Caco-2 (cell line): ENCODE data around the gene CTTNBP2NL. TPM values are rescaled to one million over a fixed set of nuclear protein-coding genes. Genes with fewer than 3 reads are reported as not detected.

Source experiments
- BruUV-seq: library from RNA; stranded (reverse); fragments of 400-500 nt; replicated peaks from 2 replicates; lab custom pipeline; 2021; lab: Mats Ljungman, UMichigan
- CTCF ChIA-PET: fragments of 300-600 bp; sonication (Branson Sonifier 250); formaldehyde crosslinking; loops from one replicate; lab custom pipeline; 2022; ENCODE audit warnings: antibody characterized with exemption; lab: Charles Lee
- POLR2A ChIA-PET: fragments of 300-600 bp; sonication (Branson Sonifier 250); formaldehyde crosslinking; loops from one replicate; lab custom pipeline; 2022; ENCODE audit warnings: antibody characterized with exemption; lab: Charles Lee
- DNase-seq, 2 experiments: peaks; one replicate each; pipeline versions ENCODE4 v3.0.0 to v3.0.0-alpha.2; 2020 to 2022
- H3K27me3 ChIP-seq: replicated peaks from 2 replicates; pipeline ENCODE4 v1.6.0; 2011; ENCODE audit warnings: low read length; ENCODE audit not compliant: control insufficient read depth, insufficient read depth
- H3K36me3 ChIP-seq: 2 replicates; pipeline ENCODE4 v1.5.1; 2011; ENCODE audit warnings: low read length; ENCODE audit not compliant: control insufficient read depth, insufficient read depth
- H3K4me1 ChIP-seq: fragments of 250-450 bp; sonication (Bioruptor Pico); 2 replicates; pipeline ENCODE4 v1.5.1; 2020; ENCODE audit warnings: mild to moderate bottlenecking
- H3K4me3 ChIP-seq: 2 replicates; pipeline ENCODE4 v1.5.1; 2011; ENCODE audit warnings: low read depth, mild to moderate bottlenecking, control low read depth, low read length
- H3K9me3 ChIP-seq: fragments of 250-450 bp; sonication (Bioruptor Pico); 2 replicates; pipeline ENCODE4 v1.5.1; 2020; ENCODE audit warnings: mild to moderate bottlenecking, moderate library complexity
- H3K27ac Mint-ChIP-seq: one replicate; pipeline ENCODE4 v1.8.0; 2022; ENCODE audit warnings: mixed read lengths; ENCODE audit not compliant: unreplicated experiment
- H3K27me3 Mint-ChIP-seq: one replicate; pipeline ENCODE4 v1.8.0; 2022; ENCODE audit warnings: mixed read lengths; ENCODE audit not compliant: insufficient read depth, unreplicated experiment
- H3K36me3 Mint-ChIP-seq: one replicate; pipeline ENCODE4 v1.8.0; 2022; ENCODE audit warnings: mild to moderate bottlenecking, mixed read lengths; ENCODE audit not compliant: insufficient read depth, unreplicated experiment
- H3K4me1 Mint-ChIP-seq: one replicate; pipeline ENCODE4 v1.8.0; 2022; ENCODE audit warnings: low read depth, mixed read lengths; ENCODE audit not compliant: unreplicated experiment
- H3K4me3 Mint-ChIP-seq: one replicate; pipeline ENCODE4 v1.8.0; 2022; ENCODE audit warnings: mild to moderate bottlenecking, moderate library complexity, mixed read lengths; ENCODE audit not compliant: unreplicated experiment
- H3K9me3 Mint-ChIP-seq: one replicate; pipeline ENCODE4 v1.8.0; 2022; ENCODE audit warnings: mixed read lengths; ENCODE audit not compliant: unreplicated experiment
- intact Hi-C: fragments of 100-400 bp; cut with micrococcal nuclease; formaldehyde crosslinking; loops from one replicate; pipeline ENCODE4 v1.10.0; 2022; ENCODE audit not compliant: unreplicated experiment
- total RNA-seq: library from RNA; stranded (reverse); gene quantifications from 2 replicates; pipeline ENCODE4 v1.2.3, GENCODE V29; 2022
- TF ChIP-seq, protein P1 (sequence below), 2 experiments: fragments of 200-600 bp in 1 of 2; IDR thresholded peaks; 1 replicate in 1 of 2; 2 replicates in 1 of 2; pipeline versions ENCODE4 v1.5.1 to v1.8.0; 2011 to 2022; ENCODE audit warnings: antibody characterized with exemption in 1 of 2, control low read depth in 1 of 2, inconsistent platforms in 1 of 2, low read depth in 1 of 2, low read length in 1 of 2, mild to moderate bottlenecking in 1 of 2, moderate library complexity in 1 of 2; ENCODE audit not compliant: insufficient read depth in 1 of 2, severe bottlenecking in 1 of 2, unreplicated experiment in 1 of 2

The CTTNBP2NL gene
- total RNA-seq, 1 experiment from 2014 or later = 11.3 TPM

DNA sequence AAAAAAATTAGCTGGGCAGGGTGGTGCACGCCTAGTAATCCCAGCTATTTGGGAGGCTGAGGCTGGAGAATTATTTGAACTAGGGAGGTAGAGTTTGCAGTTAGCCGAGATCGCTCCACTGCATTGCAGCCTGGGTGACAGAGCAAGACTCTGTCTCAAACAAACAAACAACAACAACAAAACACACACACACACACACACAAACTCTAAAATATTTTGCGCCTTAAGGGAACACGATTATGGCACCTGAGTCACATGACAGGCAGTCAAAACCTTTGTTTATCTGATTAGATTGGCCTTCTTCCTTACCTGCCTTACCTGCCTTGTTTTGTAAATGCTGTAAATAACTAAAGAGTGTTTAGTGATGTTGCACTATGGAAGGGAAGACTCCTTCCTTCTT is 92.1 kb downstream of the CTTNBP2NL start:
- Mint-ChIP-seq H3K4me1 (no peaks in the 10 kb centered on the region), H3K27me3 (peaks cover under 1% of the 10 kb centered on the region), H3K4me3 (no peak overlapping the region), H3K9me3 (no peaks in the 10 kb centered on the region), H3K27ac (no peak overlapping the region), H3K36me3 (no peaks in the 10 kb centered on the region)
- H3K36me3 ChIP-seq = no peaks in the 10 kb centered on the region
- CTCF ChIA-PET = no interaction called here
- POLR2A ChIA-PET = no interaction called here
- TF ChIP-seq, protein P1, sequence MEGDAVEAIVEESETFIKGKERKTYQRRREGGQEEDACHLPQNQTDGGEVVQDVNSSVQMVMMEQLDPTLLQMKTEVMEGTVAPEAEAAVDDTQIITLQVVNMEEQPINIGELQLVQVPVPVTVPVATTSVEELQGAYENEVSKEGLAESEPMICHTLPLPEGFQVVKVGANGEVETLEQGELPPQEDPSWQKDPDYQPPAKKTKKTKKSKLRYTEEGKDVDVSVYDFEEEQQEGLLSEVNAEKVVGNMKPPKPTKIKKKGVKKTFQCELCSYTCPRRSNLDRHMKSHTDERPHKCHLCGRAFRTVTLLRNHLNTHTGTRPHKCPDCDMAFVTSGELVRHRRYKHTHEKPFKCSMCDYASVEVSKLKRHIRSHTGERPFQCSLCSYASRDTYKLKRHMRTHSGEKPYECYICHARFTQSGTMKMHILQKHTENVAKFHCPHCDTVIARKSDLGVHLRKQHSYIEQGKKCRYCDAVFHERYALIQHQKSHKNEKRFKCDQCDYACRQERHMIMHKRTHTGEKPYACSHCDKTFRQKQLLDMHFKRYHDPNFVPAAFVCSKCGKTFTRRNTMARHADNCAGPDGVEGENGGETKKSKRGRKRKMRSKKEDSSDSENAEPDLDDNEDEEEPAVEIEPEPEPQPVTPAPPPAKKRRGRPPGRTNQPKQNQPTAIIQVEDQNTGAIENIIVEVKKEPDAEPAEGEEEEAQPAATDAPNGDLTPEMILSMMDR (IDR thresholded peaks at IDR 0.05; ENCODE audit: insufficient read depth in 1 of 2, low read depth in 1 of 2, low read length in 1 of 2, severe bottlenecking in 1 of 2, unreplicated experiment in 1 of 2) = no peak
- no TSS peak for BruUV-seq
- intact Hi-C loops = no loop called here
- H3K4me1 ChIP-seq = no peaks in the 10 kb centered on the region
- H3K9me3 ChIP-seq = no peaks in the 10 kb centered on the region
- no peaks in the 10 kb centered on the region for H3K27me3 ChIP-seq
- DNase-seq = no peak
- no peak overlapping the region for H3K4me3 ChIP-seq

DNA sequence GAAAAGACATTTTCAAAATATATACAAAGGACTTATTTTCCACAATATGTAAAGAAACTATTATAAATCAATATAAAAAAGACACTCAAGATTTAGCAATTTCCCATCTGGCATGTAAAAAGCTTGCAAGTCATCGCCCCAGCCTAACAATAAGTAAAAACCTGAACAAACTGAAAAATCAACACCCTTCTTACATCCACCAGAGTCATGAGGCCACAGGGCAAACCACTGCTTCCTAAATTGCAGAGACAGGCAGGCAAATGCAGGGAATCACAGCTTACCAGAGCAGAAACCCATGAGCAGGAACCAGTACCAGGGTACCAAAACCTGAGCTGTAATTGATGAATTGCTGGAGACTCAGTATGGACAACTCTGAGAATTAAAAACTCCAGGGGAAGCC is 96.1 kb downstream of the CTTNBP2NL start:
- Mint-ChIP-seq H3K36me3 (no peaks in the 10 kb centered on the region), H3K27ac (no peak overlapping the region), H3K27me3 (peaks cover 3% of the 10 kb centered on the region), H3K4me3 (no peak overlapping the region), H3K4me1 (no peaks in the 10 kb centered on the region), H3K9me3 (no peaks in the 10 kb centered on the region)
- POLR2A ChIA-PET = no interaction called here
- CTCF ChIA-PET = no interaction called here
- no peak overlapping the region for H3K4me3 ChIP-seq
- no peaks in the 10 kb centered on the region for H3K9me3 ChIP-seq
- TF ChIP-seq, protein P1 (IDR thresholded peaks at IDR 0.05; ENCODE audit: insufficient read depth in 1 of 2, low read depth in 1 of 2, low read length in 1 of 2, severe bottlenecking in 1 of 2, unreplicated experiment in 1 of 2) = no peak
- intact Hi-C loops = no loop called here
- no peaks in the 10 kb centered on the region for H3K27me3 ChIP-seq
- BruUV-seq = no TSS peak
- no peaks in the 10 kb centered on the region for H3K4me1 ChIP-seq
- no peak for DNase-seq
- no peaks in the 10 kb centered on the region for H3K36me3 ChIP-seq

DNA sequence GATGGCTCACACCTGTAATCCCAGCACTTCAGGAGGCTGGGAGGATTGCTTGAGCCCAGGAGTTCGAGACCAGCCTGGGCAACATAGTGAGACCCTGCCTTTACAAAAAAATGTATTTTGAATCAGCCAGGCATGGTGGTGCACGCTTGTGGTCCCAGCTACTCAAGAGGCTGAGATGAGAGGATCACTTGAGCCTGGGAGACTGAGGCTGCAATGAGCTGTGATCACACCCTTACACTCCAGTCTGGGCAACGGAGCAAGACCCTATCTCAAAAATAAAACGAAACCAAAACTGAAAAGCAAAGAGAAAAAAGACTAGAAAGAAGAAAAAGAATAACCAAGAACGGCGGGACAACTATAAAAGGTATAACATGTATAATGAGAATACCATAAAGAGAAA is 97.3 kb downstream of the CTTNBP2NL start:
- Mint-ChIP-seq H3K9me3 (no peaks in the 10 kb centered on the region), H3K4me3 (no peak overlapping the region), H3K27me3 (peaks cover 3% of the 10 kb centered on the region), H3K4me1 (no peaks in the 10 kb centered on the region), H3K27ac (no peak overlapping the region), H3K36me3 (no peaks in the 10 kb centered on the region)
- CTCF ChIA-PET = no interaction called here
- no TSS peak for BruUV-seq
- H3K27me3 ChIP-seq = no peaks in the 10 kb centered on the region
- no peak overlapping the region for H3K4me3 ChIP-seq
- H3K9me3 ChIP-seq = no peaks in the 10 kb centered on the region
- DNase-seq = no peak
- H3K4me1 ChIP-seq = no peaks in the 10 kb centered on the region
- no peaks in the 10 kb centered on the region for H3K36me3 ChIP-seq
- TF ChIP-seq, protein P1 (IDR thresholded peaks at IDR 0.05; ENCODE audit: insufficient read depth in 1 of 2, low read depth in 1 of 2, low read length in 1 of 2, severe bottlenecking in 1 of 2, unreplicated experiment in 1 of 2) = no peak
- POLR2A ChIA-PET = no interaction called here
- intact Hi-C loops = no loop called here
